Measurements from ENCODE around the gene DTHD1. TPM values are rescaled to one million over a fixed set of nuclear protein-coding genes. Genes with fewer than 3 reads are reported as not detected.

The DTHD1 gene
- total and polyA plus RNA-seq, 8 donors = 1.2 TPM; not detected in 7

DNA sequence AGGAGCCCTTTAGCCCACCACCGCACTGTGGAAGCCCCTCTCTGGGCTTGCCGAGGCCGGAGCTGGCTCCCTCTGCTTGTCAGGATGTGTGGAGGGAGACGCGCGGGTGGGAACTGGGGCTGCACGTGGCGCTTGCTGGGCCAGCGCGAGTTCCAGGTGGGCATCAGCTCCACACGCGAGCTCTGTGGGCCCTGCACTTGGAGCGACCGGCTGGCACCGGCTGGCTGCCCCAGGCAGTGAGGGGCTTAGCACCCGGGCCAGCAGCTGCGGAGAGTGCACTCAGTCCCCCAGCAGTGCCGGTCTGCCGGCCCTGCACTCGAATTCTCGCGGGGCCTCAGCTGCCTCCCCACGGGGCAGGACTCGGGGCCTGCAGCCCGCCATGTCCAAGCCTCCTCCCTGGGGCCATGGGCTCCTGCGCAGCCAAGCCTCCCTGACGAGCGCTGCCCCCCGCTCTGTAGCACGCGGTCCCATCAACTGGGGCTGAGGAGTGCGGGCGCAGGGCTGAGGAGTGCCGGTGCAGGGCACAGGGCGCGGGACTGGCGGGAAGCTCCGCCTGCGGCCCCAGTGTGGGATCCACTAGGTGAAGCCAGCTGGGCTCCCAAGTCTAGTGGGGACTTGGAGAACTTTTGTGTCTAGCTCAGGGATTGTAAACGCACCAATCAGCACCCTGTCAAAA is 93.6 kb downstream of the DTHD1 start:
- no peaks in the 10 kb centered on the region for H3K27me3 ChIP-seq
- intact Hi-C loops (cut with DNase I; ENCODE audit: low total_unique reads) = no loop called here

DNA sequence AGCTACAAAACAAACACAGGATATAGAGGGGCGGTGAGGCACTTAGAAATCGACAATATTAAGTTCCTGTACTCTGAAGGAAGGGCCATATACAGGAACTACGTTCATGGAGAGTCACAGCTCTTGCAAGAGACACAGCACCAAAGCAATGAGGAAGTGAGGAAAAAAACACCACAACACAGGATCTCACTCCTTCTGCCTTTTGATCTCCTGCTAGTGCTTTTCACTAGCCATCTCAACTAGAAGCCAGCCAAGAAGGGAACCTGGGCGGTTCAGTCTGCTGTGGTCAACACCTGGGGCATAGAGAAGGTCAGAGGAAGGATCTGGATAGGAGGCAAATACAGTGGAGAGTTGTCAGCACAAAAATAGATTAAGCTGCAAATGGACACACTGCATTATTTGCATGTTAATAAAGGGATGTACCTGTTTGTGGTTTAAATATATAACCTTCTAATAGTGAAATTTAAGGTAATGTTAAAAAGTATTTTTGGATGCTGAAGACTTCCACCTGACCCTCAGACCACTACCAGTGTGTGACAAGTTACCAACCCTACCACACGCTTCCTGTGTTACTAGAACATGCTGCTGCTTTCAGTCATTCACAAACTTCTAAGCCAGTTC is 104.6 kb downstream of the DTHD1 start:
- H3K9me3 ChIP-seq = no peaks in the 10 kb centered on the region
- H3K4me1 ChIP-seq = no peaks in the 10 kb centered on the region
- H3K27me3 ChIP-seq = peaks cover 0 to 13% (median 0%) of the 10 kb centered on the region in 3 donors
- TF ChIP-seq, protein P1, sequence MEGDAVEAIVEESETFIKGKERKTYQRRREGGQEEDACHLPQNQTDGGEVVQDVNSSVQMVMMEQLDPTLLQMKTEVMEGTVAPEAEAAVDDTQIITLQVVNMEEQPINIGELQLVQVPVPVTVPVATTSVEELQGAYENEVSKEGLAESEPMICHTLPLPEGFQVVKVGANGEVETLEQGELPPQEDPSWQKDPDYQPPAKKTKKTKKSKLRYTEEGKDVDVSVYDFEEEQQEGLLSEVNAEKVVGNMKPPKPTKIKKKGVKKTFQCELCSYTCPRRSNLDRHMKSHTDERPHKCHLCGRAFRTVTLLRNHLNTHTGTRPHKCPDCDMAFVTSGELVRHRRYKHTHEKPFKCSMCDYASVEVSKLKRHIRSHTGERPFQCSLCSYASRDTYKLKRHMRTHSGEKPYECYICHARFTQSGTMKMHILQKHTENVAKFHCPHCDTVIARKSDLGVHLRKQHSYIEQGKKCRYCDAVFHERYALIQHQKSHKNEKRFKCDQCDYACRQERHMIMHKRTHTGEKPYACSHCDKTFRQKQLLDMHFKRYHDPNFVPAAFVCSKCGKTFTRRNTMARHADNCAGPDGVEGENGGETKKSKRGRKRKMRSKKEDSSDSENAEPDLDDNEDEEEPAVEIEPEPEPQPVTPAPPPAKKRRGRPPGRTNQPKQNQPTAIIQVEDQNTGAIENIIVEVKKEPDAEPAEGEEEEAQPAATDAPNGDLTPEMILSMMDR (IDR thresholded peaks at IDR 0.05) = no peak
- TF ChIP-seq EP300 (IDR thresholded peaks at IDR 0.05) (no peak), POLR2AphosphoS5 (IDR thresholded peaks at IDR 0.05) (no peak), POLR2A (IDR thresholded peaks at IDR 0.05) (no peak)
- WGBS, 5 donors = 40 to 49% (median 44%) methylated on average over 5 of the region's 5 CpGs
- no peak overlapping the region for H3K4me3 ChIP-seq
- intact Hi-C loops (cut with DNase I; ENCODE audit: low total_unique reads) = no loop called here
- H3K36me3 ChIP-seq = no peaks in the 10 kb centered on the region
- DNase-seq = peak in 1 of 2 donors; percentile 67
- H3K27ac ChIP-seq = no peak overlapping the region

More for the DNA sequence above, 93.6 kb downstream of the DTHD1 start:
- Histone ChIP-seq H3K9me3 (peaks cover 5 to 44% (median 27%) of the 10 kb centered on the region in 4 donors), H3K36me3 (no peaks in the 10 kb centered on the region), H3K27ac (no peak overlapping the region), H3K4me1 (no peaks in the 10 kb centered on the region), H3K4me3 (no peak overlapping the region)
- no peak for DNase-seq
- 91 to 95% (median 95%) methylated on average over 28 to 40 of the region's 40 CpGs for WGBS, 5 donors
- TF ChIP-seq POLR2AphosphoS5 (IDR thresholded peaks at IDR 0.05) (no peak), POLR2A (IDR thresholded peaks at IDR 0.05) (no peak), EP300 (IDR thresholded peaks at IDR 0.05) (no peak)
- TF ChIP-seq, protein P1 (IDR thresholded peaks at IDR 0.05) = no peak

DNA sequence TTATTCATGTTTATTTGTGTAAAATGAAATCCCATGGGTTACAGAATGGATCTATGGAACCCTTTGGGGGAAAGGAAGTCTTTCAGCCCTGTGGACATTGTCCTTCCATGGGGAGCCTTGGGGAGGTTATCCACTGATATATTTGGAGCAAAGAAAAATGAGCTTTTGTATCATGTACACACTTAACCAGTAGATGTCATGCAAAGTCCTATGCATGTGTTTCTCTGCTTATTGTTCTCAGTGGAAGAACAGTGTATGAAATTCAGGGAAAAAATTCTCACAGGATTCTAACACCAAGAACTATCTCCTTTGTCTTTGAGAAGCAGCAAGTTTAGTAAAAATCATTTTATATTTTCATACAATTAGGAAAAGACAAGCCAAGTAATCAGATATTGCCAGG is 105.3 kb downstream of the DTHD1 start:
- H3K4me3 ChIP-seq = no peak overlapping the region
- DNase-seq = peak in 1 of 2 donors; percentile 40
- H3K36me3 ChIP-seq = no peaks in the 10 kb centered on the region
- TF ChIP-seq POLR2A (IDR thresholded peaks at IDR 0.05) = no peak
- TF ChIP-seq, protein P1 (IDR thresholded peaks at IDR 0.05) = no peak
- TF ChIP-seq EP300 (IDR thresholded peaks at IDR 0.05) = no peak
- TF ChIP-seq POLR2AphosphoS5 (IDR thresholded peaks at IDR 0.05) = no peak
- H3K27me3 ChIP-seq = peaks cover 0 to 13% (median 0%) of the 10 kb centered on the region in 3 donors
- H3K9me3 ChIP-seq = no peaks in the 10 kb centered on the region
- intact Hi-C loops (cut with DNase I; ENCODE audit: low total_unique reads) = no loop called here
- no peak overlapping the region for H3K27ac ChIP-seq
- no peaks in the 10 kb centered on the region for H3K4me1 ChIP-seq

DNA sequence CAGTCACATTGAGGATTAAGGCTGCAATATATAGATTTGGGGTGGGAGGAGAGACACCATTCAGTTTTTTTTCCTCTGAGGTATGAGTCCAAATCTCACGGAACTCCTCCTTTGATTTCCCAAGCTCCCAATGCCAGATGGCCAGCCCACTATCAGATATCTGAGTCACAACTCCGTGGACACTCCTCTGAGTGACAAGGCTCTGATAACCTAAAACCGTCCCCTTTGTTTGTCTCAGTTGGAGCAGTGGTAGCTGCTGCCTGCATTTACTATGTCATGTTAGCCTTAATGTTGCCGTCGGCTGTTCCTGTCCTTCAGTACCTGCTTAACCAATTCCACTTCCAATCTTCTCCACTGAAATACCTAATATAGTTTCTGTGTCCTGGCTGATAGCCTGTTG is 107.3 kb downstream of the DTHD1 start:
- intact Hi-C loops (cut with DNase I; ENCODE audit: low total_unique reads) = no loop called here
- Histone ChIP-seq H3K27me3 (peaks cover 0 to 13% (median 0%) of the 10 kb centered on the region in 3 donors), H3K4me3 (no peak overlapping the region), H3K4me1 (no peaks in the 10 kb centered on the region), H3K9me3 (no peaks in the 10 kb centered on the region), H3K36me3 (no peaks in the 10 kb centered on the region), H3K27ac (no peak overlapping the region)
- TF ChIP-seq, protein P1 (IDR thresholded peaks at IDR 0.05) = no peak
- TF ChIP-seq POLR2A (IDR thresholded peaks at IDR 0.05) = no peak
- no peak for TF ChIP-seq EP300 (IDR thresholded peaks at IDR 0.05)
- TF ChIP-seq POLR2AphosphoS5 (IDR thresholded peaks at IDR 0.05) = no peak
- DNase-seq = no peak
- WGBS, 5 donors = 22 to 40% (median 32%) methylated on average over 5 of the region's 5 CpGs

Measured in stomach (tissue), 9 donors.